ENCODE data around the gene COBL.
"Not testable (repeated sequence)": the region's sequence is repeated elsewhere in the genome, so short reads cannot be mapped to it uniquely, and the experiment has no call there.

The COBL gene

GRCh38 chr7:51208125-51208524 lies 108.5 kb downstream of the COBL start:
- not testable (repeated sequence) for DNase-seq (ENCODE audit: low read depth, low spot score)

- DNase-seq (ENCODE audit: low read depth, low spot score): no peak
Measured at GRCh38 chr7:51198654-51199053, 118.0 kb downstream of the COBL start.

GRCh38 chr7:51190969-51191368 lies 125.6 kb downstream of the COBL start:
- DNase-seq (ENCODE audit: low read depth, low spot score): no peak

DNA sequence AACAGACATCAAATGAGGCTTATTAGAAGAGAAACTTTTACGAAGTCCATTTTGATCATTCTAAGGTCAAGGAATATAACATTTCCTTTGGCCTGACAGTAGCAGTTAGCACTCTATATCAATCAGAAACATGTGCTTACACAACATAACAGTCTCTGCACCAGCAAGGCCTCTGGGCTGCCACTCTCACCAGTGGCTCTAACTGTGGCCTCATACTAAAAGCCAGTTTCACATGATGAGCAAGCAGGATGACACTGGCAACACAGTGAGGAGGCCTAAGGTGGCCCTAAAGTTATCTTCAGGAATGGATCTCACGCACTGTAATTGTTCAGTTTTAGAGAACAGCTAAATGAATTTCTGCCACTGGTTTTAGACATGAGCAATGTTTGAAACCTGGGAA lies 126.8 kb downstream of the COBL start:
- DNase-seq (ENCODE audit: low read depth, low spot score): no peak

DNA sequence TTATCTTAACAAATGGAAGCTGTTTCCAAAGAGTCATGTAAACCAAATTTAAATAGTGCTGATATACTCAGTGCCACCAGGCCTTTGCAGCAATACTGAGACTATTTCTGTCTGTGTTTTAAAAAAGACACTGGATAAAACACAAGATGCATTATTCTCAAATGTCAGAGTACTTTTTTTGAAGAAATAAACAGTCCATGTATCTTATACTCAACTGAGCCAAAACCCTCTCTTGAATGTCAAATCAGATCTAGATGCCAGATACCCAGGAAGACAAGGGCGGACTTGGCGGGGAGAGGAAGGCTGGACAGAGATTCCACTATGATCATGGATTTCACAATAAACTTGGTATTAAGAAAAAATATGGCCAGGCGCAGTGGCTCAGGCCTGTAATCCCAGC lies 127.6 kb downstream of the COBL start:
- no peak for DNase-seq (ENCODE audit: low read depth, low spot score)

DNA sequence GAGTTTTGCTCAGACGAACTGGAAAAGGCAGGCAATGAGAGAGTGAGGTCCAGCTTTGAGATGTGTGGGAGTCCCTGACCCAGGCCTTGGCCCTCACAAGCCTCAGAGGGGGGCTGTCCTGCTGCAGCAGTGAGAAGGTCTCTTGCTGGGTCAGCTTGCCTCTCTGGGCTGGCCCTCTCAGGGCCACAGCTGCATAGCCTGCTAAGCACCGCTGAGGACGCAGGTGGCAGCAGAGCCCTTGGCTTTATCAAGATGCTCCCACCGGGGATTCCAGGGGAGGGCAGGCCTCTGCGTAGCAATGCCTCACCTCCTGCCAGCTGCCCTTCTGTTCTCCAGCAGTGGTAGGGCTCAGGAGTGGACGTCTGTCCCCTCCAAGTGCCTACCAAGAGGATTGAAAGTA lies 128.7 kb downstream of the COBL start:
- no peak for DNase-seq (ENCODE audit: low read depth, low spot score)

DNA sequence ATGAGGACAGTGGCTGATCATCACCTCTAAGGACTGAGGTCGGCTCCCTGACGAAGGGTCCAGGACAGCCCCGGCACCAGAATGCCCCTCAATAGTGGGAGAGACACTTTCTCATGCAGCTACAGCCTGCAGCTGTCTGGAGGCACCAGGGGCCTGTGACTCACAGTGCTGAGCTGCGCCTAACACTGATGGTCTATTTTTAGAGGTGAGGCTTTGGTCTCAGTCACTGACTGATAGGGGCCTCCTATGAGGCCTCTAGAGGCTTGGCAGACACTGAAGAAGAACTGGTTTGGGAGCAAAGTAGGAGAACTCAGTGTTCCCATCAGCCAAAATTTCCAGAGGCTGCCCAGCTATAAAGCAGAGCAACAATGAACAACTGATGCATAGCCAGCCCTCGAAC lies 130.1 kb downstream of the COBL start:
- no peak for DNase-seq (ENCODE audit: low read depth, low spot score)

GRCh38 chr7:51182636-51183166 lies 133.9 kb downstream of the COBL start:
- DNase-seq (ENCODE audit: low read depth, low spot score): no peak

DNA sequence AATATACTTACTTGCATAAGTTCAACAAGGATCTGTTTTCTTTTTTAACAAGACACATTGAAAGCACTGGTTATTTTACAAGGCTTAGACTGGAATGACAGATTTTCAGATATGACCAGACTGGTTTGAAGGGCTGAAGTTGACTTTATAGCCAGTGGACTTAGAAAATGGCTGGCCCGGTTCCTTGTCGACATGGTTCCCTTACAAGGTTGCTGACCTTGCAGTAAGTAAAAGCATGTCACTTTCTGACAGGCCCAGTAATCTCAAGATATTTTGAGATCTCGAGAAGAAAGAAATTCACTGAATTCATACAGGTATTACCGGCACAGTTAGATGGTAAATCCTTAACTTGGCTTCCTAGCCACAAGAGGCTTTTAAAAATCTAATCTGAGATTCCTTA lies 136.5 kb downstream of the COBL start:
- no peak for DNase-seq (ENCODE audit: low read depth, low spot score)

GRCh38 chr7:51175992-51176388 lies 140.6 kb downstream of the COBL start:
- no peak for DNase-seq (ENCODE audit: low read depth, low spot score)

DNA sequence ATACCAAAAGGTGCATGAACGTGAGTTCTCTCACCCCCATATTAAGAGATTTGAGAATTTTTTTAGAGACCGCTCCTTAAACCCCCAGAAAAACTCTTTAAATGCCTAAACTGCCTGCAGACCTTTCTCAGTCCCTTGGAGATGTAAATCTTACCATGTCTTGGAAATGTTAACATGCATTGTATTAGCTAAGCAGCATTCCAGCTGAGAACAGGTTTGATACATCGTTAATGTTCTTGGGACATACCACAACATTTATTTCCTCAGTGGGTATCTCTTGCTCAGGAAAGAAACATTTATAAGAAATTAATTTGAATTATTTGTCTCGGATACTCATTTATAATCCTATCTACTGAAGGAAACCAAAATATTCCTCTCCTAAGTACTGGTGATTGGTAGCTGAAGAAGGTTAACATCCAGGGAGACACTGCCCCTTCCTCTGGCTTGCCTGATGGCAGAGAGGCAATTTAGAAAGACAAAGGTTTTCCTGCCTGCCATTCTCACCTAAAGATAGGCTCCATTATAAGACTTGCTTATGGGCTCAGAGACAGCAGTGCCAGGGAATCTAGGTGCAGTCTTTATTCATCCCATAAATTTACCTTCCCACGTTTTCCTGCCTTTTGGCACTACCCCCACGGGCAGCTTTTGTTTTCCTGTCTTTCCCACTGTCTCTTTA lies 141.2 kb downstream of the COBL start:
- DNase-seq (ENCODE audit: low read depth, low spot score): no peak

GRCh38 chr7:51165337-51165736 lies 151.3 kb downstream of the COBL start:
- no peak for DNase-seq (ENCODE audit: low read depth, low spot score)

- DNase-seq (ENCODE audit: low read depth, low spot score): peak; percentile 27
Measured at GRCh38 chr7:51162724-51163329, 153.8 kb downstream of the COBL start.

- no peak for DNase-seq (ENCODE audit: low read depth, low spot score)
Measured at GRCh38 chr7:51161937-51162336, 154.7 kb downstream of the COBL start.

GRCh38 chr7:51160990-51161615 lies 155.5 kb downstream of the COBL start:
- DNase-seq (ENCODE audit: low read depth, low spot score): peak; percentile 16

GRCh38 chr7:51160411-51160810 lies 156.2 kb downstream of the COBL start:
- no peak for DNase-seq (ENCODE audit: low read depth, low spot score)

DNA sequence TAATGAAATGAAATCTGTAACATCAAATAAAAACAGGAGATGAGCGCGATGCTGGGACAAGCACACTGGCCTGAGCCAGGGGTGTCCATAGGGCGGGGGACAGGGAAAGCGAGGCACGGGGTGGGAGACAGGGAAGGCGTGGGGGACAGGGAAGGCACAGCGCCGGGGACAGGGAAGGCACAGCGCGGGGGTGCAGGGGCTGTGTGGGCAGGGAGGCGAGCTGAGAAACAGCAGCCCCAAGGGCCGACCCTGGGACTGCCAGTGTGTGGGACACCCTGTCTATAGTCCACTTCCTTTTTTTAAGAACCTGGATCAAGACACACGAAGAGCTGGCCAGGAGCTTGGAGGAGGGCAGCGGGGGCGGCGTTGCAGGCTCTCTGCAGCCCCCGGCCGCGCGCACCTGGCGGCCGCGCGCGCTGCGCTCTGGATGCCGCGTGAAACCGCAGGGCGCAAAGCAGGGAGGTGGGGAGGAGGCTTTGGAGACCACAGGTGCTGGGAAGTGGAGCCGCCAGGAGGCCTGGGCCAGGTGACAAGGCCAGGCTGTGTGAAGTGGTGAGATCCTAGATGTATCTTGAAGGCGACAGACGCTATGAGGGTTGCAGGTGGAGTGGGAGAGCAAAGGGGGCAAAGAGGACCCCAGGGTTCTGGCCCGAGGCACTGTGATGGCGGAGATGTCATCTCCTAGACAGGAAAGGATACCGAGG lies 157.7 kb downstream of the COBL start:
- DNase-seq (ENCODE audit: low read depth, low spot score): no peak

GRCh38 chr7:51158211-51158610 lies 158.4 kb downstream of the COBL start:
- DNase-seq (ENCODE audit: low read depth, low spot score): no peak

GRCh38 chr7:51154201-51154600 lies 162.4 kb downstream of the COBL start:
- no peak for DNase-seq (ENCODE audit: low read depth, low spot score)

GRCh38 chr7:51152706-51153200 lies 163.9 kb downstream of the COBL start:
- no peak for DNase-seq (ENCODE audit: low read depth, low spot score)

DNA sequence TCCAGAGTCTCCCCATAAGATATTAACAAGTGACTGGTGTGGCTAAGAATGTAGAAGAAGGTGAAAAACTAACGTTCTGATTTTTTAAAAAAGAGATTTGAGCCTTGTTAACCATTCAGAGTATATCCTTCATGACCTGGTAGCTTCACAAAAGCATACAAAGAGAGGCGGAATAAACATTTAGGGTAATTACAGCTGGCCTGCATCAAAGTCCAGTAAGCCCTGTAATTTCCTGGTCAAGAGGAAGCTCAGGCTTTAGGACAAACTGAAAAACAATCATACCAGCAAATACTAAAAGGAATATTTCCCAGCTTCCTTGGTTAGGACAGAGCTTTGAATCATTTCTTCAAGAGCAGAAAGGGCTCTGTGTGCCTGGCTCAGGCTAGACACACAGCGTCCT lies 165.2 kb downstream of the COBL start:
- no peak for DNase-seq (ENCODE audit: low read depth, low spot score)

GRCh38 chr7:51150193-51150592 lies 166.4 kb downstream of the COBL start:
- no peak for DNase-seq (ENCODE audit: low read depth, low spot score)
